H54 (cell line): ENCODE results near the gene MYF6.
A peak's percentile ranks its signal among the peaks of the same experiment; 100 is the strongest.

Source experiments
- DNase-seq: peaks from one replicate; pipeline ENCODE4 v3.0.0; 2011; ENCODE audit warnings: low spot score, mixed read lengths; ENCODE audit not compliant: insufficient read length
- FAIRE-seq: peaks from 3 replicates; lab custom pipeline; 2011; peaks lifted over from hg19 to GRCh38; lab: Jason Lieb, UNC
- POLR2A ChIP-seq: IDR thresholded peaks from 2 replicates; pipeline ENCODE4 v1.6.1; 2011; ENCODE audit warnings: low read depth, mild to moderate bottlenecking, low read length

The MYF6 gene

GRCh38 chr12:80698256-80698655 is 9.2 kb upstream of the MYF6 start:
- no peak for TF ChIP-seq POLR2A
- DNase-seq (no peak), FAIRE-seq (no peak)

GRCh38 chr12:80698847-80699542 is 8.4 kb upstream of the MYF6 start:
- no peak for TF ChIP-seq POLR2A
- no peak for FAIRE-seq
- DNase-seq = no peak

- peak; percentile 33 for FAIRE-seq
- TF ChIP-seq POLR2A = no peak
- DNase-seq = no peak
These were observed 7.1 kb upstream of the MYF6 start for GRCh38 chr12:80700327-80700726.

- DNase-seq (no peak), FAIRE-seq (no peak)
- TF ChIP-seq POLR2A = no peak
These were observed 6.0 kb upstream of the MYF6 start for GRCh38 chr12:80701388-80701787.

- FAIRE-seq = peak; percentile 67
- TF ChIP-seq POLR2A = no peak
These were observed 4.3 kb upstream of the MYF6 start for GRCh38 chr12:80702889-80703805.

GRCh38 chr12:80704420-80704819 is 3.0 kb upstream of the MYF6 start:
- no peak for FAIRE-seq
- no peak for TF ChIP-seq POLR2A
- DNase-seq = no peak

More at GRCh38 chr12:80702889-80703805, 4.3 kb upstream of the MYF6 start:
- peak; percentile 13 for DNase-seq

GRCh38 chr12:80707830-80708258 is 410 bp downstream of the MYF6 start:
- no peak for DNase-seq
- TF ChIP-seq POLR2A = no peak
- FAIRE-seq = no peak

- TF ChIP-seq POLR2A = no peak
- FAIRE-seq = no peak
- DNase-seq = no peak
These were observed 983 bp downstream of the MYF6 start for GRCh38 chr12:80708259-80708974.

GRCh38 chr12:80708975-80709328 is 1.5 kb downstream of the MYF6 start:
- DNase-seq (no peak), FAIRE-seq (no peak)
- TF ChIP-seq POLR2A = no peak

GRCh38 chr12:80709811-80710726 is 2.6 kb downstream of the MYF6 start:
- no peak for TF ChIP-seq POLR2A
- DNase-seq = peak; percentile 15
- no peak for FAIRE-seq

- FAIRE-seq (no peak), DNase-seq (no peak)
- no peak for TF ChIP-seq POLR2A
These were observed 3.5 kb downstream of the MYF6 start for GRCh38 chr12:80710727-80711449.

GRCh38 chr12:80711866-80712265 is 4.4 kb downstream of the MYF6 start:
- TF ChIP-seq POLR2A = no peak
- no peak for FAIRE-seq

More at GRCh38 chr12:80711866-80712265, 4.4 kb downstream of the MYF6 start:
- no peak for DNase-seq
